GM10248 (cell line): Measurements from ENCODE around the gene IFNA13.

Experiments used
- CTCF ChIA-PET: fragments of 300-600 bp; sonication (Branson Sonifier 250); formaldehyde crosslinking; extraction: SDS; loops from one replicate; lab custom pipeline; 2021; ENCODE audit warnings: antibody characterized with exemption; lab: Yijun Ruan, JAX
- POLR2A ChIA-PET: fragments of 350-650 bp; sonication (Branson Sonifier 250); formaldehyde crosslinking; extraction: SDS; loops from one replicate; lab custom pipeline; 2020; ENCODE audit warnings: antibody characterized with exemption; lab: Yijun Ruan, JAX
- DNase-seq: peaks from one replicate; pipeline ENCODE4 v3.0.0; 2012; ENCODE audit errors: extremely low spot score
- CTCF ChIP-seq: IDR thresholded peaks from 2 replicates; pipeline ENCODE4 v1.5.1; 2012; ENCODE audit warnings: mild to moderate bottlenecking, low read depth; ENCODE audit errors: extremely low read depth, missing control alignments, control extremely low read depth

The IFNA13 gene

GRCh38 chr9:21408817-21409216, 41.0 kb upstream of the IFNA13 start, which contains the start of gene IFNA8:
TSS of gene IFNA8 (plus strand) at chr9:21409117. CDS start at chr9:21409177, 60 bp downstream.
- no peak for TF ChIP-seq CTCF
- ChIA-PET POLR2A (no interaction called here), CTCF (interaction anchor here (0.7 to 7.2 kb wide), 5 partner anchors 11 to 93 kb away, joined by 3 to 48 read pairs (median 3); no protein-coding TSS in a partner anchor)
- DNase-seq: no peak

GRCh38 chr9:21404146-21404545, 36.3 kb upstream of the IFNA13 start:
- ChIA-PET POLR2A (no interaction called here), CTCF (interaction anchor here (7.2 kb wide), 1 partner anchor 9 kb away, joined by 48 read pairs; no protein-coding TSS in a partner anchor)
- no peak for TF ChIP-seq CTCF
- DNase-seq: no peak

DNA sequence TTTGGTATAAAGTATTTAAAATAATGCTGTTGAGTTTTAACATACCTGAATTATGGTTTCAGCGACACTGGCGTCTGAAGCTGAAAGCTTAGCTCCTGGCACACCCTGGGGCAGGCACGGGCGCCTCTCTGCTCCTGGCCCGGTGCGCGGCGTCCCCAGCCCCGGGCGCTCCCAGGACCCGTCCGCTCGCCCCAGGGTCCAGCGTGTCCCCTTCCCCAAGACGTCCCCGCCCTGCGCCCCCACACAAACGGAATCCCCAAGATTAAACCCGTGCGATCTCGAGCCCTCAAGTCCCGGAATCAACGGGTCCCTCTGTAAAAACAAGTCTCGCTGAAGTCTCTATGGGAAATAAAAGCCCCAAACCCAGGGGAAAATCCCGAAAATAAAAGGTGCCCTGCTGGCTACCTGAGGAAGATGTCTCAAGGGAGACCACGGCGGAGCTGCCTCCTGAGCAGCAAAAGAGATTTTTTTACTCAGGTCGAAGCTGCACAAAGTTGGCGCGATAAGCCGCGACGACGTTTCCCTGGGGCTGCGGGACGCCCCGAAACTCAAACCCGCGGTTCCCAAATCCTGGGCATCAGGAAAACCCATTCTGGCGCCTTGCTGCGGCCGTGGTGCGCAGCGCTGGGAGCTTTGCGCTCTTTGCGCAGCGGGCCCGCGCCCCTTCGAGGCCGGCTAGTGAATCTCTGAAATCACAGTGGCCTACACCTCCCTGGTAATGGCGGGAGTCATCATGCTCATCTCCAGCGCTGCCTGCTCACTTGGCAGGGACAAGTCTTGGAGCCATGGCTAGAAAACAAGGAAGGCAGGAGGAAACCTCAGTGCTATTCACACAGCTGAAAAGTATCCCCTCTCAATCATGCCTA, 34.8 kb upstream of the IFNA13 start:
- POLR2A ChIA-PET: no interaction called here
- TF ChIP-seq CTCF: peak; percentile 8
- DNase-seq: peak; percentile 39
- CTCF ChIA-PET: interaction anchor here (1.4 to 7.2 kb wide), 4 partner anchors 7 to 77 kb away, joined by 4 to 48 read pairs (median 6); no protein-coding TSS in a partner anchor

DNA sequence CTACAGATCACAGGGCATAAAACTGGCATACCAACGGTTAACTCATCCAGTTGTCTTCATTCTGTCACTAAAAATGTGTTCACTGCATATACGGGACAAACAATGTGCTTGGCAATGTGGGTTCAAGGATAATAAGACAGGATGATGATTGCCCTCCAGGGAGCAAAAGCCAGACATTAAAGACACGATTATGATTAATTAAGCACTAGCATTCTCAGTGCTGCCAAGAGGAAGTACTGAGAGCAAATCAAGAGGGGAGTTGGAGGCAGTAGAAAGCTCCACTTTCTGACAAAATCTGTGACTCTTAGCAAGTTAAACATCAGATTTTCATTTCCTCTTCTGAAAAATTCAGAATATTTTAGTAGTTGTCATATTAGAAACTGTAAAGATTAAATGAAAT, 32.1 kb upstream of the IFNA13 start:
- CTCF ChIA-PET: interaction anchor here (1.9 kb wide), 1 partner anchor 10 kb away, joined by 4 read pairs; no protein-coding TSS in a partner anchor
- POLR2A ChIA-PET: no interaction called here
- DNase-seq: no peak
- no peak for TF ChIP-seq CTCF

- TF ChIP-seq CTCF: no peak
- CTCF ChIA-PET: interaction anchor here (0.7 to 2.2 kb wide), 6 partner anchors 9 to 204 kb away, joined by 3 to 19 read pairs (median 4); partner anchors contain the start of gene IFNA8
- no peak for DNase-seq
- POLR2A ChIA-PET: no interaction called here
Observed at GRCh38 chr9:21398955-21399489, 31.2 kb upstream of the IFNA13 start.

GRCh38 chr9:21395778-21396717, 28.2 kb upstream of the IFNA13 start:
- DNase-seq: peak; percentile 54
- ChIA-PET POLR2A (no interaction called here), CTCF (interaction anchor here (0.6 to 3.8 kb wide), 50 partner anchors 10 to 402 kb away, joined by 3 to 95 read pairs (median 5); partner anchors contain the start of genes IFNA2, IFNA6, IFNA8 and KLHL9)
- TF ChIP-seq CTCF: peak; percentile 85
